HepG2 (cell line): ENCODE measurements around the gene HOMEZ. TPM values are rescaled to one million over a fixed set of nuclear protein-coding genes. Genes with fewer than 3 reads are reported as not detected.
"Not testable (repeated sequence)": the region's sequence is repeated elsewhere in the genome, so short reads cannot be mapped to it uniquely, and the experiment has no call there.

Experiments
- ATAC-seq: fragments of 200-7000 bp; cut with Tn5 transposase; 3 replicates; pipeline ENCODE4 v1.9.1; 2020; ENCODE audit warnings: mild to moderate bottlenecking, moderate library complexity
- BruUV-seq: library from RNA; stranded (reverse); fragments of 400-500 nt; replicated peaks from 2 replicates; lab custom pipeline; 2021; lab: Mats Ljungman, UMichigan
- CTCF ChIA-PET: fragments of 300-600 bp; formaldehyde crosslinking; extraction: SDS; loops from one replicate; lab custom pipeline; 2021; ENCODE audit warnings: low total read pairs, inconsistent platforms, low intra/inter-chr PET ratio; lab: Yijun Ruan, JAX
- POLR2A ChIA-PET: fragments of 350-600 bp; sonication (Branson Sonifier 250); formaldehyde crosslinking; loops from one replicate; lab custom pipeline; 2020; ENCODE audit warnings: antibody characterized with exemption, inconsistent platforms; lab: Yijun Ruan, JAX
- DNase-seq: peaks from one replicate; pipeline ENCODE4 v3.0.0-alpha.2; 2015; ENCODE audit warnings: low spot score
- FAIRE-seq: peaks from 3 replicates; lab custom pipeline; 2011; peaks lifted over from hg19 to GRCh38; lab: Jason Lieb, UNC
- H2AFZ ChIP-seq: one replicate; pipeline ENCODE4 v1.6.1; 2011; ENCODE audit warnings: low read length, inconsistent platforms
- H3K27ac ChIP-seq: fragments of 300-600 bp; 3 replicates; pipeline ENCODE4 v1.8.0; 2011; ENCODE audit warnings: mixed run types, mild to moderate bottlenecking, mixed read lengths, low read length, inconsistent platforms; ENCODE audit not compliant: insufficient read depth; ENCODE audit errors: extremely low read length
- H3K27me3 ChIP-seq, 2 experiments: fragments of 200-600 bp in 1 of 2; 2 replicates in 1 of 2; 3 replicates in 1 of 2; pipeline versions ENCODE4 v1.6.0 to v1.8.0; 2011; ENCODE audit warnings: low read length in 2 of 2, mild to moderate bottlenecking in 2 of 2, moderate library complexity in 2 of 2, inconsistent platforms in 1 of 2; ENCODE audit not compliant: insufficient read depth in 2 of 2, control insufficient read depth in 1 of 2
- H3K36me3 ChIP-seq, 2 experiments: fragments of 200-600 bp in 1 of 2; replicated peaks in 1 of 2; 2 replicates in 1 of 2; 3 replicates in 1 of 2; pipeline versions ENCODE4 v1.5.1 to v1.8.0; 2011; ENCODE audit warnings: low read length in 2 of 2, inconsistent platforms in 1 of 2; ENCODE audit not compliant: insufficient read depth in 2 of 2, control insufficient read depth in 1 of 2
- H3K4me1 ChIP-seq: 2 replicates; pipeline ENCODE4 v1.5.1; 2012; ENCODE audit warnings: low read length, inconsistent platforms; ENCODE audit not compliant: insufficient read depth
- H3K4me2 ChIP-seq: 2 replicates; pipeline ENCODE4 v1.6.0; 2011; ENCODE audit warnings: low read depth, low read length, inconsistent platforms
- H3K4me3 ChIP-seq, 3 experiments: fragments of 200-600 bp in 1 of 3; sonication (generic), shearing (Covaris generic) in 1 of 3; replicated peaks in 1 of 3; 2 replicates each; pipeline ENCODE4 v1.5.1; 2011 to 2016; ENCODE audit warnings: low read length in 3 of 3, inconsistent platforms in 2 of 3, low read depth in 2 of 3, mild to moderate bottlenecking in 2 of 3, control low read depth in 1 of 3, mixed read lengths in 1 of 3; ENCODE audit not compliant: insufficient read depth in 1 of 3
- H3K79me2 ChIP-seq: one replicate; pipeline ENCODE4 v1.6.1; 2011; ENCODE audit warnings: low read length, inconsistent platforms; ENCODE audit not compliant: insufficient read depth
- H3K9ac ChIP-seq: 2 replicates; pipeline ENCODE4 v1.6.0; 2011; ENCODE audit warnings: mild to moderate bottlenecking, low read depth, low read length, inconsistent platforms; ENCODE audit not compliant: insufficient read depth
- H3K9me3 ChIP-seq: 2 replicates; pipeline ENCODE4 v1.5.1; 2012; ENCODE audit warnings: mild to moderate bottlenecking, low read length
- H4K20me1 ChIP-seq: 2 replicates; pipeline ENCODE4 v1.6.0; 2011; ENCODE audit warnings: inconsistent platforms, mild to moderate bottlenecking, low read length, moderate library complexity; ENCODE audit not compliant: insufficient read depth
- CEBPG ChIP-seq: IDR thresholded peaks from 2 replicates; pipeline ENCODE4 v1.6.1; 2016
- EHMT2 ChIP-seq: fragments of 200-600 bp; sonication (generic); IDR thresholded peaks from 2 replicates; pipeline ENCODE4 v1.7.0; 2017; ENCODE audit warnings: antibody characterized with exemption, low read depth, low read length, borderline replicate concordance
- GATA4 ChIP-seq: sonication (generic); IDR thresholded peaks from 2 replicates; pipeline ENCODE4 v1.6.1; 2016; ENCODE audit warnings: antibody characterized with exemption, low read depth, borderline replicate concordance
- LCORL ChIP-seq, 2 experiments: fragments of 450-650 bp in 1 of 2; sonication (generic) in 1 of 2; formaldehyde crosslinking in 1 of 2; IDR thresholded peaks; 2 replicates each; pipeline versions ENCODE4 v1.5.0 to v1.6.1; 2017 to 2020; ENCODE audit warnings: antibody characterized with exemption in 1 of 2, missing genetic modification reagents in 1 of 2
- RBFOX2 ChIP-seq: fragments of 200-400 bp; formaldehyde crosslinking; IDR thresholded peaks from 2 replicates; pipeline ENCODE4 v1.6.1; 2017; ENCODE audit warnings: low read depth, mild to moderate bottlenecking, low read length
- RFX5 ChIP-seq: IDR thresholded peaks from 2 replicates; pipeline ENCODE4 v1.6.1; 2011; ENCODE audit warnings: low read depth, low read length, improper control_type of control experiment
- SNAPC4 ChIP-seq: sonication (generic); formaldehyde crosslinking; IDR thresholded peaks from 2 replicates; pipeline ENCODE4 v1.4.0; 2020; ENCODE audit warnings: mild to moderate bottlenecking, missing genetic modification reagents
- ZFYVE20 ChIP-seq: sonication (generic); formaldehyde crosslinking; IDR thresholded peaks from 2 replicates; pipeline ENCODE4 v1.8.0; 2023; ENCODE audit warnings: low read depth, mild to moderate bottlenecking, moderate library complexity, missing genetic modification reagents, borderline replicate concordance
- ZKSCAN8 ChIP-seq: IDR thresholded peaks from 2 replicates; pipeline ENCODE4 v1.6.1; 2016; ENCODE audit warnings: borderline replicate concordance, missing genetic modification reagents, missing compliant biosample characterization
- ZNF275 ChIP-seq: sonication (generic); formaldehyde crosslinking; IDR thresholded peaks from 2 replicates; pipeline ENCODE4 v1.8.0; 2022; ENCODE audit warnings: missing genetic modification reagents, mild to moderate bottlenecking, inconsistent platforms, borderline replicate concordance
- ZNF766 ChIP-seq: sonication (generic); formaldehyde crosslinking; IDR thresholded peaks from 2 replicates; pipeline ENCODE4 v1.5.0; 2020; ENCODE audit warnings: missing genetic modification reagents, borderline replicate concordance
- WGBS: methylation state at CpG from one replicate; pipeline ENCODE4 v1.1.6; 2017; ENCODE audit warnings: low lambda C conversion rate; 5-methylcytosine and 5-hydroxymethylcytosine counted together
- in situ Hi-C: cut with HindIII; loops from 2 replicates; pipeline ENCODE4 v1.10.0; 2017; ENCODE audit warnings: low pct_unique_long_range_greater_than_20kb; ENCODE audit not compliant: extremely low pct_ligation_motif_present
- intact Hi-C: fragments of 100-400 bp; cut with micrococcal nuclease; formaldehyde crosslinking; loops from one replicate; pipeline ENCODE4 v1.10.0; 2022; ENCODE audit not compliant: unreplicated experiment
- polyA plus RNA-seq, 8 experiments: library from polyadenylated mRNA; depleted of rRNA in 3 of 8; stranded (reverse) in 7 of 8; unstranded in 1 of 8; fragments of >200 nt; fragmentation: Illumina TruSeq in 4 of 8; extraction: Trizol in 4 of 8; gene quantifications; 2 replicates each; pipeline versions ENCODE4 v1.2.1 to v1.2.3, GENCODE V29; 2011 to 2016; ENCODE audit warnings: low read depth in 4 of 8, missing spikeins in 1 of 8, mixed read lengths in 1 of 8; ENCODE audit not compliant: insufficient read depth in 1 of 8
- total RNA-seq, 5 experiments: library from RNA; depleted of rRNA; stranded (reverse); fragments of >200 nt; fragmentation: Illumina TruSeq; extraction: Trizol; gene quantifications; 2 replicates each; pipeline ENCODE4 v1.2.3, GENCODE V29; 2016; ENCODE audit warnings: low read depth in 1 of 5
- TF ChIP-seq, protein P1 (sequence below): IDR thresholded peaks from 2 replicates; pipeline ENCODE4 v1.6.1; 2016; ENCODE audit warnings: missing genetic modification reagents, missing compliant biosample characterization

Gene HOMEZ
- total and polyA plus RNA-seq, 2 of the 13 experiments (the other 11 are each of a cell fraction or from before 2014, with no cell fraction given) = 14.5 to 31.8 TPM

- H2AFZ ChIP-seq; H3K27me3 ChIP-seq; H3K9me3 ChIP-seq; POLR2A ChIA-PET; DNase-seq; H3K4me3 ChIP-seq; CTCF ChIA-PET; ATAC-seq; H4K20me1 ChIP-seq; H3K4me1 ChIP-seq; FAIRE-seq; H3K27ac ChIP-seq; intact Hi-C loops; H3K9ac ChIP-seq; H3K4me2 ChIP-seq; H3K79me2 ChIP-seq; BruUV-seq; H3K36me3 ChIP-seq; TF ChIP-seq LCORL (CRISPR knock-in tag; IDR thresholded peaks at IDR 0.05): not testable (repeated sequence)
- in situ Hi-C loops = loop anchor here (5.0 kb wide), 2 partner anchors 36 to 116 kb away; partner anchors contain the start of gene CMTM5
- TF ChIP-seq LCORL (IDR thresholded peaks at IDR 0.05) = 0 out of 2 replicates have a peak, but pooled peaks have one; percentile 36
- 44% methylated on average over 8 of the region's 8 CpGs for WGBS
Observed at GRCh38 chr14:23260849-23261248, 25.1 kb downstream of the HOMEZ start.

- FAIRE-seq = no peak
- ATAC-seq = no peak
- no TSS peak for BruUV-seq
- Histone ChIP-seq H3K4me1 (no peaks in the 10 kb centered on the region), H3K27ac (no peak overlapping the region), H3K36me3 (no peaks in the 10 kb centered on the region), H3K27me3 (peaks cover 0 to 3% of the 10 kb centered on the region in 2 experiments; a peak in 1 of 5 replicates), H2AFZ (no peak overlapping the region), H3K4me2 (no peak overlapping the region), H4K20me1 (no peaks in the 10 kb centered on the region), H3K4me3 (no peak overlapping the region), H3K79me2 (no peaks in the 10 kb centered on the region), H3K9ac (no peak overlapping the region), H3K9me3 (no peaks in the 10 kb centered on the region)
- in situ Hi-C loops (no loop called here), intact Hi-C loops (no loop called here)
- no peak for DNase-seq
- ChIA-PET POLR2A (interaction anchor here (0.9 kb wide), 1 partner anchor 27 kb away, joined by 3 read pairs; no protein-coding TSS in a partner anchor), CTCF (no interaction called here)
- TF ChIP-seq ZNF275 (CRISPR knock-in tag) (no peak), SNAPC4 (CRISPR knock-in tag) (no peak), EHMT2 (no peak), ZNF766 (no peak), CEBPG (no peak), GATA4 (no peak), RBFOX2 (no peak), ZKSCAN8 (CRISPR knock-in tag) (no peak), RFX5 (no peak), ZFYVE20 (CRISPR knock-in tag) (no peak)
- TF ChIP-seq, protein P1, sequence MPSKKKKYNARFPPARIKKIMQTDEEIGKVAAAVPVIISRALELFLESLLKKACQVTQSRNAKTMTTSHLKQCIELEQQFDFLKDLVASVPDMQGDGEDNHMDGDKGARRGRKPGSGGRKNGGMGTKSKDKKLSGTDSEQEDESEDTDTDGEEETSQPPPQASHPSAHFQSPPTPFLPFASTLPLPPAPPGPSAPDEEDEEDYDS (CRISPR knock-in tag) = no peak
Observed at GRCh38 chr14:23259426-23259825, 26.5 kb downstream of the HOMEZ start.
